ENCODE measurements around the gene PRKCE.

Gene PRKCE

GRCh38 chr2:46147626-46148368 lies 496.3 kb downstream of the PRKCE start:
- DNase-seq (ENCODE audit: low read depth), result no peak

DNA sequence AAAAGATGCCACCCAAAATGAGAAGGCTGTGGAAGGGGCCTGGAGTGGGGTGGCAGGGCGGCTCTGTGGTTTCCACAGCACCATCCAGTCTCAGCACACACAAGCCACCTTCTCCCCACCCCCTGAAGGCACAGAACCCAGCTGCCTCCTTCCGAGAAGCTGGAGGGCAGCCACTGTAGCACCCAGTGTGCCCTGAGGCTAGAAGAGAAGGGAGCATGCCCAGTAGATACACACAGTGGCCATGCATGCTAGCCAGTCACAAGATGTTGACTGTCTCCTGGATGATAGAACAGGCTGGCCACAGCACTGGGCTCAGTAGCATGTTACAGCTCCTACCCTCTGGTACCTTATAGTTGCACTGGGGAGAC lies 496.9 kb downstream of the PRKCE start:
- no peak for DNase-seq (ENCODE audit: low read depth)

DNA sequence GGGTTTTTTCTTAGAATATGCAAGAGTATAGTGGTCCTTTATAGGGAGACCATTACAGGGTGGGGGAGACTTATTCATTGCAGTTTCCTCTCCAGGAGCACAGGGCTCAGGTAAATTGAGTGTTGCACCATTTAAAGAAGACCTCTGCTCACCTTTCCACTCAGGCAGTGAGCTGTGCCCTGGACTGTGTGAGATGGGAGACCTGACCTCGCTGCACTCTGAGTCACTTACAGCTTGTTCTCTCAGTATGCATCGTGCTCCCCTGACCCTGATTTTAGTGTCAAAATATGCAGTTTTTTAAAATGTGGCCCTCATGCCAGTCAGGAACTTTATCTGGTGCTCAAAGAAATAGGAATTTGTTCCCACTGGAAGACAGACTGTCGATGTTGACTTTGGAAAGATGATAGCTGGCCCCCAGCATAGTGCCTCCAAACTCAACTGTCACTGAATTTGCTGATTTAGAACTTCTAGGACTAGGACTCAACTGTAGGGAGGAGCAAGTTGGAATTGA lies 499.0 kb downstream of the PRKCE start:
- DNase-seq (ENCODE audit: low read depth), result no peak

GRCh38 chr2:46151577-46151976 lies 500.1 kb downstream of the PRKCE start:
- no peak for DNase-seq (ENCODE audit: low read depth)

DNA sequence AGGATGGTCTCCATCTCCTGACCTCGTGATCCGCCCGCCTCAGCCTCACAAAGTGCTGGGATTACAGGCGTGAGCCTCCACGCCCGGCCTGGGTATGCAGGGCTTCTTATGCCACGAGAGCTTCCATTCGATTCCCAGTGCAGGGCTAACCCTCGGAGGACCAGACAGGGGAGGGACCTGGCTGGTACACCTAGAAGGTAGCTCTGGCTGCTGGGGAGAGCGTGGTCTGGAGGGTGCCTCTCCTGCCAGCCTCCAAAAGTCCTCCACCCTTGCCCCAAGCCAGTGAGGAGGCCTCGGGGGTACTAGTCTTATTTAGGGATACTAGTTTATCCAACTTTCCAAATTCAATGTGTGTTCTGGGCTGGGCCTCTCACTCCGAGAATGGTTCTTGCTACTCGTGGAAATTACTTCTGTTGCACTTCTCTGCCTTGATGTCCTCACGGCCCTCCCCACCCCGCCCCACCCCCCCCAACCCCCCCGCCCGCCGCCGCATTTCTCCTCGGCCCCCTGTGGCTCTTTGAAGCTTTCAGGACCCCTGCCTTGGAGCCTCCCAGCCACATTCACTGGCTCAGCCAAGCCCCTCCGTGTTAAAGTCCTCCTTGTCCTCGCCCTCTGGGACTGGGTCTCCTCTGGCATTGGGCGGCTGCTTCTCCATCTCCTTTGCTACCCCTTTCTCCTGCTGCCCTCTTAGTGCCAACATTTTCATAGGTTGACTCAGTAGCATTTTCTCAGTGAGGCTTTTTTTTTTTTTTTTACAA lies 502.7 kb downstream of the PRKCE start:
- no peak for DNase-seq (ENCODE audit: low read depth)

DNA sequence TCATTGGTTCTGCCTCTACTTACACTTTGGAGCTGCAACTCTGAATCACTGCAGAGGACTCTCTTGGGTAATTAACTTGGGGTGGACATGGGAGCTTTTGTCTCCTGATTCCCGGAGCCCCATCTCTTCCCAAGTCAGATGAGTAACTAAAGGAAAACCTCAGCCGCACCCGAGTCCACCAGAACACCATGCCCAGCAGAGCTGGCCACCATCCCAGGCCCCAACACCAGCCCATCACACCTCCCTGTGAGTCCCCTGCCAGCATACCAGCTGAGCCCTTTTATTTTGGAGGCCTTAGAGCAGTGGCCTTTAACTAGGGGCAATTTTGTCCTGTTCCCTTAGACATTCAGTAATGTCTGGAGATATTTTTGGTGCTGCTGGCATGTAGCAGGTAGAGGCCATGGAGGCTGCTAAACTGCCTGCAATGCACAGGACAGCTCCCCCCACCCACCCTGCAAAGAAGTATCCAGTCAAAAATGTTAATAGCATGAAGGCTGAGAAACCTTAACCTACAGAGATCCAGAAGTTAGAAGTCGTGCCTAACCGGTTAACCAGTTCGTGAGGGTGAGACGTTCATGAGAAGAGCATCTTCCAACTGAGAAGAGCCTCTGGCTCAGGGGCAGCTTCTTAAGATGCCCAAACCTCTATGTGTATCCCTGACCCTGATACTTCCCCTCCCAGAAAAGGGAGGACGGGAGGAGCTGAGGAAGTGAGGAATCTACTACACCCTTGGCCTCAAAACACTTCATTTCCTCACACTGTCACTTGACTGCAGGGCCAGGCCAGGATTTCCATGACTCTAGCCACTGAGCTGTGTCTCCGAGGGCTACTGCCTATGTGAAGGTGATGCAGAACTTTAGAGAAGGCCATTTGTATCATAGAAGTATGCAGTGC lies 505.8 kb downstream of the PRKCE start:
- no peak for DNase-seq (ENCODE audit: low read depth)

- no peak for DNase-seq (ENCODE audit: low read depth)
These were observed 506.5 kb downstream of the PRKCE start for GRCh38 chr2:46157966-46158310.

DNA sequence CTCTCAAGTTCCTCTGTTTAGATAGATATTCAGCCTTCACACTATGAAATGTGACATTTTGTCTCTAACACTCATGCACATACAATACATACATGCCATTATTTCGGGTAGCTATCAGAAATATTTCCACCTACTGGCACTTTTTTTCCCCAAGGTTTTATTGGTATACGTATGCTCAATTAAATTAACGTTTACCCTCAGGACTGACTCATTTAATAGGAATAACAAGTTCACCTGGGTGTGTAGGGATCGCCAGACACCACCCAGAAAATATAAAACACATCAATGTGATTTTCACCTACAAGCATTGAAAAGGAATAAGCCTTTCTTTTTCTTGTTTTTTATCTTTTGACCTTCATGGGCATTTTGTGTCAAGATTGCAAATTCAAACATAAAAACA lies 507.2 kb downstream of the PRKCE start:
- no peak for DNase-seq (ENCODE audit: low read depth)

GRCh38 chr2:46160326-46160725 lies 508.9 kb downstream of the PRKCE start:
- no peak for DNase-seq (ENCODE audit: low read depth)

- DNase-seq (ENCODE audit: low read depth), result no peak
These were observed 509.8 kb downstream of the PRKCE start for GRCh38 chr2:46161315-46161714.

GRCh38 chr2:46161911-46162310 lies 510.4 kb downstream of the PRKCE start:
- no peak for DNase-seq (ENCODE audit: low read depth)

- no peak for DNase-seq (ENCODE audit: low read depth)
These were observed 511.0 kb downstream of the PRKCE start for GRCh38 chr2:46162329-46163097.

- DNase-seq (ENCODE audit: low read depth), result no peak
These were observed 511.6 kb downstream of the PRKCE start for GRCh38 chr2:46163098-46163430.

GRCh38 chr2:46163804-46164528 lies 512.5 kb downstream of the PRKCE start:
- no peak for DNase-seq (ENCODE audit: low read depth)

DNA sequence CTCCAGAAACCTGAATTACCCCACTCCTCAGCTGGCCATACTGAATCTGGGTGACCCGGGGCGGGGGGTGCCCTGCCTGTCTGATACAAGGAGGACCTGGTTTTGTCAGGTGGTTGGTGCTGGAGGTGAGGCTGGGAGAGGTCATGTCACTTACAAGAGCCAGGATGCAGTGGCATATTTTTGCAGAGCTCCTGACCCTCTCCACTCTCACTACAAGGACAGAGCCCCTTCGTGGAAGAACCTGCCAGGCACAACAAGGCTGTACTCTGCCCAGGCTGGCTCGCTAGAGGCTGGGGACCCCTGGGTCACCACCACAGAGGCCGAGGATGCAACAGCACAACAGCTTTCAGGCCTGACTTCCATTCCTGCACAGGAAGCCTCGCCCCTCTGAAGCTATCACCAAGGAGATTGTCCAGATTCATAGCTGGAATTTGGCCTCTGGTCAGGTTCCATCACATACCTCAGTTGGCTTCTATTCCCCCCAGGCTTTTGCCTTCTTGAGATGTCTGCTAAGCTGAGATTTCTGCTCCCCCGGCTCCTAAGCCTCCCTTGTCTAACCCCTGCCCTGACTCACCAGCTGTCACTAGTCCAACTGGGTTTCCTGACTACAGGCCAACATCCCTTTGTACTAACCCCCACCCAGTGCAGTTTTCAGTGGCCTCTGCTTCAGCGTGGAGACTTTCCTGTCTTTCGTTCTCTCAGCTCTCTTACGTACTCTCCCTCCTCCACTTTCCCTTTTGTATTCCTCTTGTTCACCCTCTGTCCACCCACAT lies 513.2 kb downstream of the PRKCE start:
- no peak for DNase-seq (ENCODE audit: low read depth)

GRCh38 chr2:46165916-46166315 lies 514.4 kb downstream of the PRKCE start:
- no peak for DNase-seq (ENCODE audit: low read depth)

GRCh38 chr2:46167406-46167805 lies 515.9 kb downstream of the PRKCE start:
- DNase-seq (ENCODE audit: low read depth), result no peak

DNA sequence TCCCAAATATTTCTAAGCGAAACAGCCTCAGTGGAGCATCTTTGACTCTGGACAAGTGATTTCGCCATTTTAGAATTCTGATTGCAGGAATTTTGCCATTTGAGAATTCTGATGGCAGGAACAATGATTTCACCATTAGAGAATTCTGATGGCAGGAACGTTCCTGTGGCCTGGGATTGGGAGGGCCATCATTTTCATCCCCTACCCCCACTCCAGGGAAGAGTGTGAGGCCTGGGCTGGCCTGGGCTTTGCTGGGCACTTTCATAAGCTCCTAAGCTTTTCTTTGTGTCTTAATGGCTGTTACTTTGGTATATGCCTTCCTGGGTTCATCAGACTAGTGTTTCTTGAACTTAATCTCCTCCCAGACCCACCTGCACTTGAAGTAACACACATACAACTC lies 516.4 kb downstream of the PRKCE start:
- DNase-seq (ENCODE audit: low read depth), result no peak

DNA sequence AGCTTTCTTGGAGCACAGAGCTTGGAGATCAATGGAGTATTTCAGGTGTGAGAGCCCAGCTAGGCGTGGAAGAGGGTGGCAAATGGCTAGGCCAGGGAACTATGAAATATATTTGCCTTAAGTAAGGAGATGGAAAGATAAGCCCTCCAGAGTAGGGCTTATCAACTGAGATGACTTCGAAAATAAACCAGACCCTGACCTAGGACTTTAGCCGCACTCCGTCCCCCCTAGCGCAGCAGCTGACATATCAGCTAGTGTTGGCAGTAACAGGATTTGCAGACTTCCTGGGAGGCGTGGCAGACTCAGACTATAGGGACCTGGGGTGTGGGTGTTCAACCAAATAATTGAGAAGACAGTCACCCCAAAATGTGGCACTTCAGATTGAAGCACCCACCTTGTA lies 518.0 kb downstream of the PRKCE start:
- no peak for DNase-seq (ENCODE audit: low read depth)

GRCh38 chr2:46170026-46170425 lies 518.6 kb downstream of the PRKCE start:
- DNase-seq (ENCODE audit: low read depth), result no peak
